GM18517 (cell line): ENCODE results near the gene LLCFC1.

Source experiments
- ATAC-seq: cut with Tn5 transposase; IDR thresholded peaks from one replicate; pipeline ENCODE4 v1.9.1; 2021; ENCODE audit warnings: mild to moderate bottlenecking, moderate library complexity; ENCODE audit not compliant: unreplicated experiment

Gene LLCFC1

GRCh38 chr7:142939226-142939910 is at the start of gene LLCFC1:
Gene LLCFC1, plus strand, starts transcription at chr7:142939484. Its CDS starts 138 bp downstream, at chr7:142939622.
- ATAC-seq: no peak

GRCh38 chr7:142889816-142890215 is 49.5 kb upstream of the LLCFC1 start:
- no peak for ATAC-seq

- no peak for ATAC-seq
These were observed 48.3 kb upstream of the LLCFC1 start for GRCh38 chr7:142890874-142891485.

- no peak for ATAC-seq
These were observed 47.7 kb upstream of the LLCFC1 start for GRCh38 chr7:142891490-142892082.

GRCh38 chr7:142892951-142893350 is 46.3 kb upstream of the LLCFC1 start:
- no peak for ATAC-seq

GRCh38 chr7:142894112-142894984 is 44.9 kb upstream of the LLCFC1 start:
- ATAC-seq: no peak

GRCh38 chr7:142894985-142895593 is 44.2 kb upstream of the LLCFC1 start:
- no peak for ATAC-seq

- ATAC-seq: no peak
These were observed 43.1 kb upstream of the LLCFC1 start for GRCh38 chr7:142896151-142896550.

- ATAC-seq: no peak
These were observed 42.4 kb upstream of the LLCFC1 start for GRCh38 chr7:142896741-142897379.

- no peak for ATAC-seq
These were observed 41.6 kb upstream of the LLCFC1 start for GRCh38 chr7:142897691-142898090.

GRCh38 chr7:142898377-142899170 is 40.7 kb upstream of the LLCFC1 start:
- no peak for ATAC-seq

- no peak for ATAC-seq
These were observed 39.6 kb upstream of the LLCFC1 start for GRCh38 chr7:142899661-142900060.

- no peak for ATAC-seq
These were observed 37.6 kb upstream of the LLCFC1 start for GRCh38 chr7:142901426-142902259.

- no peak for ATAC-seq
These were observed 35.2 kb upstream of the LLCFC1 start for GRCh38 chr7:142904128-142904527.

GRCh38 chr7:142905759-142906158 is 33.5 kb upstream of the LLCFC1 start:
- no peak for ATAC-seq

GRCh38 chr7:142906643-142907042 is 32.6 kb upstream of the LLCFC1 start:
- no peak for ATAC-seq

GRCh38 chr7:142908290-142908689 is 31.0 kb upstream of the LLCFC1 start:
- ATAC-seq: no peak
